Subcutaneous adipose tissue (tissue), 4 donors: Measurements from ENCODE around the gene ARL6IP5. TPM values are rescaled to one million over a fixed set of nuclear protein-coding genes. Genes with fewer than 3 reads are reported as not detected.

ENCODE experiments used
- total RNA-seq, 4 donors: library from RNA; depleted of rRNA; stranded (reverse); fragments of >200 nt; gene quantifications; one replicate each; pipeline ENCODE4 v1.1.0, GENCODE V29; 2016
- TF ChIP-seq, protein P1 (sequence below): fragments of 450-650 bp; IDR thresholded peaks from one replicate; pipeline ENCODE4 v1.5.1; 2016; ENCODE audit warnings: low read depth, mild to moderate bottlenecking, control low read depth, antibody characterized with exemption, moderate library complexity

ARL6IP5 gene, protein sequence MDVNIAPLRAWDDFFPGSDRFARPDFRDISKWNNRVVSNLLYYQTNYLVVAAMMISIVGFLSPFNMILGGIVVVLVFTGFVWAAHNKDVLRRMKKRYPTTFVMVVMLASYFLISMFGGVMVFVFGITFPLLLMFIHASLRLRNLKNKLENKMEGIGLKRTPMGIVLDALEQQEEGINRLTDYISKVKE
- 100 to 1,000 TPM; 162 to 329 (median 264) TPM for total RNA-seq

DNA sequence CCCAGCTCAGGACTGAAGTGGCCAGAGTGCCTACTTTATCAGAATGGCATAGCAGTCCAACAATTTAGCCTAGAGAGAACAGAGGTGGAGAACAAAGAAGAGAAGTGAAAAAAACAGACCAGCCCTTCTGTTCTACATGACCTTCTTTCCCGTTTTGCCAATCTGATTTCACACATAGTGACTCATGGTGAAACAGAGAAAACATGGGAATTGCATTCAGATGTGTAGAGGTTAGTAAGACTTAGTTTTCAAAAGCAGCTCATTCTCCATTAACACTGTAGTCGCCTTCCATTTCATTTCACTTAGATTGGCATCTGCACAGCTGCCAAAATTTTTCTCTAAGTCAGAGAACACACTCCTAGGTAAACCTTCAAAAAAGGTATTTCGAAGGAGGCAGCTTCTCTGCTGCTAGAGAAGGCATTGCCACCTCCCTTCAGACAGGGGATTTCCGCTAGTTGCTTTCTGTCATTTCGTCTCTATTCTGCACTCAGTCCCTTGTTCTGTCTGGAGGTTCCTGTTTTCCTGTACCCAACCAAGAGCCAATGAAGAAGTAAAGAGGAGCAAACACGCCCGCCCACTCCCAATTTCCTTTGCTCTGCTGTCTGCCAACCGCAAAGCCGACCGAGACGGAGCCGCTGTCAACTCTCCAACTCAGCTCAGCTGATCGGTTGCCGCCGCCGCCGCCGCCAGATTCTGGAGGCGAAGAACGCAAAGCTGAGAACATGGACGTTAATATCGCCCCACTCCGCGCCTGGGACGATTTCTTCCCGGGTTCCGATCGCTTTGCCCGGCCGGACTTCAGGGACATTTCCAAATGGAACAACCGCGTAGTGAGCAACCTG lies at the start of gene ARL6IP5:
Gene ARL6IP5 (plus strand): TSS at position 612 of the 842 bp plus-strand sequence. CDS start 111 bp downstream, at position 723.
- TF ChIP-seq, protein P1, sequence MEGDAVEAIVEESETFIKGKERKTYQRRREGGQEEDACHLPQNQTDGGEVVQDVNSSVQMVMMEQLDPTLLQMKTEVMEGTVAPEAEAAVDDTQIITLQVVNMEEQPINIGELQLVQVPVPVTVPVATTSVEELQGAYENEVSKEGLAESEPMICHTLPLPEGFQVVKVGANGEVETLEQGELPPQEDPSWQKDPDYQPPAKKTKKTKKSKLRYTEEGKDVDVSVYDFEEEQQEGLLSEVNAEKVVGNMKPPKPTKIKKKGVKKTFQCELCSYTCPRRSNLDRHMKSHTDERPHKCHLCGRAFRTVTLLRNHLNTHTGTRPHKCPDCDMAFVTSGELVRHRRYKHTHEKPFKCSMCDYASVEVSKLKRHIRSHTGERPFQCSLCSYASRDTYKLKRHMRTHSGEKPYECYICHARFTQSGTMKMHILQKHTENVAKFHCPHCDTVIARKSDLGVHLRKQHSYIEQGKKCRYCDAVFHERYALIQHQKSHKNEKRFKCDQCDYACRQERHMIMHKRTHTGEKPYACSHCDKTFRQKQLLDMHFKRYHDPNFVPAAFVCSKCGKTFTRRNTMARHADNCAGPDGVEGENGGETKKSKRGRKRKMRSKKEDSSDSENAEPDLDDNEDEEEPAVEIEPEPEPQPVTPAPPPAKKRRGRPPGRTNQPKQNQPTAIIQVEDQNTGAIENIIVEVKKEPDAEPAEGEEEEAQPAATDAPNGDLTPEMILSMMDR = no peak

DNA sequence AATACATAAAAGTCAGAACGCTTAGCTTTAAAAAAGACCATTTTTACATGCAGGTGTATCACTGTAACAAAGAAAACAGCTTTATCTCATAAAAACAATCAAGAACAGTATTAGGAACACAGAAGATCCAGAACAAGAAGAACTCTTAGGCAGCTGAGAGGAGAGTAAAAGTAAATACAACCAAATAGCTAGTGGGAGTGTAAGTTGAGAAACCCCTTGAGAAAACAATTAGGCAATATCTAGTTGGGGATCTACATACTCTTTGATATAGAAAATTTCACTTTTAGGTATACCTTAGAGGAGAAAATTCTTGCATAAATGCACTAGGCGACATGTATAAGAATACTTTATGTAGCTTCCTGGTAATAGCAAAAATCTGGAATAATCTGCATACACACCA lies 40.1 kb upstream of the ARL6IP5 start:
- TF ChIP-seq, protein P1 = no peak

DNA sequence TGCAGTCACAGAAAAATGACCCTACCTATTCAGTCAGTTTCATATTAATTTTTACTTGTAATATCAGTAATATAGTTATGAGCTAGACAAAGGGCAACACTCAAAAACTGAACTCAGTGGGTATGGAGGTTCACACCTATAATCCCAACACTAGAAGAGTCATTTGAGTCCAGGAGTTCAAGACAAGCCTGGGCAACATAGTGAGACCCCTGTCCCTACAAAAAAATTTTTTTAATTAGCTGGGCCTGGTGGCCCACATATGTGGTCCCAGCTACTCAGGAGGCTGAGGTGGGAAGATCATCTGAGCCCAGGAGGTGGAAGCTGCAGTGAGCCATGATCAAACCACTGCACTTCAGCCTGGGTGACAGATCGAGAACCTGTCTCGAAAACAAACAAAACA lies 35.7 kb upstream of the ARL6IP5 start:
- TF ChIP-seq, protein P1 = no peak

DNA sequence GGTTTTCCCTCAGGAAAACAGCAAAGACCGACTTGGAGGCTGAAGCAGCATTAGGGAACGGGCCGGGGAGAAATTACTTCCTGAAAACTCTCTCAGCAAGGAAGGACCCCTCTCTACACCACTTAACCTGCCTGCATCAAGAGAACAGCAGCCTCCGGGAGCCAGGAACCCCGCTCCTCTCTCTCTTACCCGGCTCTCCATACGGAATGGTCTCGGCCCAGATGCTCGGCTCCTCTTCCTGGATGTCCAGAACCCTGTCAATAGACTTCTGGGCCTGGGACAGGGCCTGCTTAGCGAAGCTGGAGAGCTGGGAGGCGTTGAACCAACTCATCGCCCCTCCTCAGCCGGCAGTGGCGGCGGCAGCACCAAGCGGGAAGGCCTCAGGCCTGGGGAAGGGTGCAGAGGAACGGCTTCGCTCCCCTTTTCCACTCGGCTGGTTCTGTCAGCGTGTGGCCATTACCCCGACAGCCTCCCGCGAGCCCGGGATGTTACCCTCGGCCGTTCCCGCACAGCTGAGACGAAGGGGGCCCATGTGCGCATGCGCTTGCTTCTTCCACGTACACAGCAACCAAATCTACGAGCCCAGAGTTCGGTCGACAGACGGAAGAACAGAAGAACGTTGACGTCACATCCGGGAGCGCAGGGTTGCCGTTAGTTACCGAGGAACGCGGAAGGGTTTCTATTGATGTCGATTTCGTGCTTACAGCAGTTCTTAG lies 32.8 kb upstream of the ARL6IP5 start, which contains the start of gene TMF1:
Gene TMF1 (minus strand): TSS at position 578 of the 716 bp plus-strand sequence. CDS start 247 bp downstream, at position 331.
- TF ChIP-seq, protein P1 = no peak

DNA sequence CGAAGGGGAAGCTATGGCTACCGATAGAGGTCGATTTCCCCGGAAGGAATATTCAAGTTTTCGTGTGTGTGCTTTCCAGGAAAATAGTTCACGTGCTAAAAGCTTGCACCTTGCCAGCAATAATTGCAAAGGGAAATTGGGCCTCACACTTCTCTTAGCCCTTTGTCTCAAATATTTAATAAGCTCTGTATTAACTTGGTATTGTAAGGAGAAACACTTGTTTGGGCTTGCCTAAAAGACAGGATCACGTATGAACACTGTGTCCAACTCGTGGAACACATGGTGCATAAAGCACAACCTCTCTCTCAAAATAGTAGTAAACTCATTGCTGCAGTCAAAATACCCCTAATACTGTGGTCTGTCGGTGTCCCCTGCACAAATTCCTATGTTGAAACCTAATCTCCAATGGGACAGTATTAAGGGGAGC lies 32.3 kb upstream of the ARL6IP5 start:
- TF ChIP-seq, protein P1 = no peak

DNA sequence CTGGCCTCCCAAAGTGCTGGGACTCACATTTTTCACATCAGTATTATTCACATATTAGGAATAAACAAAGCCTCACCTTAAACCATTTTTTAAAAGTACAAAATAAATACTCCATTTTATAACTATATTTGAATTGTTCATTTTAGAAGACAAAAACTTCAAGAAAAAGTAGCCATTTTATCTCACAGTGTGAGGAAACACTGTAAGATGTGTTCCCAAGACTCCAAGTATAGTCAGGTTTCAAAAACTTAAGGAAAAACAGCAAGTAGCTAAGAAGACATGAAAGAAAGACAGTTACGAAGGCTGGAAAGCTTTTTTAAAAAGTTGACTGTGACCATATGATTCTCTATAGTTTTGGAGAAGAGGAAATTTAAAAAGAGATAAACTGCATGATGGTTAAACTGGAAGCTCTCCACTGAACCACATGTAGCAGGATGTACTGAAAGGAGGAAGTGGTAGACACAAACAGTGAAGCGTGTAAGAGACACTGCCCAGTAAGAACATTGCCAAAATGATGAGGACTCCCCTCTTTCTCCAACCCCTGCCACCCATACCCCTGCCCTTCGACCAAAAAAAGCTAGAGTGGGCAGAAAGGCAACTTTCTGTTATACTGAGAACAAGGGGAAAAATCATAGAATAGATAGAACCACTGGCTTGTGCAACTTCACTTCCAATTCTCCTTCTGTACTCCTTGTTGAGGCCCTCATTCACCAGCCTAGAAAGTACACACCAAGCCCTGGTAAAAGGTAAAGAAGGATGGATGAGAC lies 26.4 kb upstream of the ARL6IP5 start:
- TF ChIP-seq, protein P1 = no peak
